D721Med (cell line): ENCODE data around the gene CACNG3.

Experiments
- DNase-seq: peaks from one replicate; pipeline ENCODE4 v3.0.0; 2011; ENCODE audit warnings: low spot score; ENCODE audit not compliant: insufficient read length
- FAIRE-seq: peaks from 2 replicates; lab custom pipeline; 2011; peaks lifted over from hg19 to GRCh38; lab: Jason Lieb, UNC
- CTCF ChIP-seq: IDR thresholded peaks from 2 replicates; pipeline ENCODE4 v1.5.1; 2012; ENCODE audit warnings: mild to moderate bottlenecking, control low read depth; ENCODE audit not compliant: insufficient read depth; ENCODE audit errors: missing control alignments

CACNG3 gene

GRCh38 chr16:24275413-24275812, 19.3 kb downstream of the CACNG3 start:
- DNase-seq: no peak
- no peak for TF ChIP-seq CTCF
- FAIRE-seq: no peak

GRCh38 chr16:24279982-24280515, 23.9 kb downstream of the CACNG3 start:
- DNase-seq: no peak
- no peak for FAIRE-seq

GRCh38 chr16:24281466-24281865, 25.3 kb downstream of the CACNG3 start:
- TF ChIP-seq CTCF: no peak
- FAIRE-seq (no peak), DNase-seq (no peak)

More at GRCh38 chr16:24279982-24280515, 23.9 kb downstream of the CACNG3 start:
- no peak for TF ChIP-seq CTCF

GRCh38 chr16:24282141-24282540, 26.0 kb downstream of the CACNG3 start:
- FAIRE-seq: no peak
- no peak for TF ChIP-seq CTCF
- no peak for DNase-seq

GRCh38 chr16:24286741-24287405, 30.7 kb downstream of the CACNG3 start:
- DNase-seq (no peak), FAIRE-seq (no peak)
- no peak for TF ChIP-seq CTCF

GRCh38 chr16:24288516-24288915, 32.4 kb downstream of the CACNG3 start:
- DNase-seq (no peak), FAIRE-seq (no peak)
- no peak for TF ChIP-seq CTCF

- no peak for TF ChIP-seq CTCF
- FAIRE-seq (no peak), DNase-seq (no peak)
Measured at GRCh38 chr16:24289166-24289700, 33.1 kb downstream of the CACNG3 start.
